ENCODE data around the gene CYP24A1.

- TF ChIP-seq, protein P1, sequence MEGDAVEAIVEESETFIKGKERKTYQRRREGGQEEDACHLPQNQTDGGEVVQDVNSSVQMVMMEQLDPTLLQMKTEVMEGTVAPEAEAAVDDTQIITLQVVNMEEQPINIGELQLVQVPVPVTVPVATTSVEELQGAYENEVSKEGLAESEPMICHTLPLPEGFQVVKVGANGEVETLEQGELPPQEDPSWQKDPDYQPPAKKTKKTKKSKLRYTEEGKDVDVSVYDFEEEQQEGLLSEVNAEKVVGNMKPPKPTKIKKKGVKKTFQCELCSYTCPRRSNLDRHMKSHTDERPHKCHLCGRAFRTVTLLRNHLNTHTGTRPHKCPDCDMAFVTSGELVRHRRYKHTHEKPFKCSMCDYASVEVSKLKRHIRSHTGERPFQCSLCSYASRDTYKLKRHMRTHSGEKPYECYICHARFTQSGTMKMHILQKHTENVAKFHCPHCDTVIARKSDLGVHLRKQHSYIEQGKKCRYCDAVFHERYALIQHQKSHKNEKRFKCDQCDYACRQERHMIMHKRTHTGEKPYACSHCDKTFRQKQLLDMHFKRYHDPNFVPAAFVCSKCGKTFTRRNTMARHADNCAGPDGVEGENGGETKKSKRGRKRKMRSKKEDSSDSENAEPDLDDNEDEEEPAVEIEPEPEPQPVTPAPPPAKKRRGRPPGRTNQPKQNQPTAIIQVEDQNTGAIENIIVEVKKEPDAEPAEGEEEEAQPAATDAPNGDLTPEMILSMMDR (IDR thresholded peaks at IDR 0.05), result no peak
- TF ChIP-seq POLR2A (IDR thresholded peaks at IDR 0.05), result no peak
Measured at GRCh38 chr20:54114109-54114508, 59.7 kb downstream of the CYP24A1 start.
